ENCODE results near the gene IMMP2L. TPM values are rescaled to one million over a fixed set of nuclear protein-coding genes. Genes with fewer than 3 reads are reported as not detected.
"Not testable (repeated sequence)": the region's sequence is repeated elsewhere in the genome, so short reads cannot be mapped to it uniquely, and the experiment has no call there.

The IMMP2L gene
- total and polyA plus RNA-seq, 2 of the 13 experiments (the other 11 are each of a cell fraction or from before 2014, with no cell fraction given): 7.8 to 16.9 TPM

DNA sequence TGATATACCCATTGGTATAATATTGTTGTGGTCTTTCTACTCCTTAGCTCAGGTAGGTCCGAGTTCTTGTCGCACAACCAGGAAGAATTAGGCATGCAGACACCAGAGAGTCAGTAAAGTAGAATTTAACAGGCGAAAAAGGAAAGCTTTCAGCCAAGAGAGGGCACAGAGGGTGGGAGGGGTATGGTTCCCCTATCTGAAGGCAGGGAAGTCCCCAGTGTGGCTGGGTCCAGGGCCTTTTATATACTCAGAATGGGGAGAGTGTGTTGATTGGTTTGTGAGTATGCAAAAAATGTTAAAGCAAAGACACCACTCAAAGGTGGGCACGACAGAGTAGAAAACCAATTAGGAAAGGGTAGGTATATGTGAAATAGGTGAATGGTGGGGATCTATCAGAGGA is 53.9 kb downstream of the IMMP2L start:
- WGBS (ENCODE audit: low lambda C conversion rate): 96% methylated on average over 4 of the region's 4 CpGs

DNA sequence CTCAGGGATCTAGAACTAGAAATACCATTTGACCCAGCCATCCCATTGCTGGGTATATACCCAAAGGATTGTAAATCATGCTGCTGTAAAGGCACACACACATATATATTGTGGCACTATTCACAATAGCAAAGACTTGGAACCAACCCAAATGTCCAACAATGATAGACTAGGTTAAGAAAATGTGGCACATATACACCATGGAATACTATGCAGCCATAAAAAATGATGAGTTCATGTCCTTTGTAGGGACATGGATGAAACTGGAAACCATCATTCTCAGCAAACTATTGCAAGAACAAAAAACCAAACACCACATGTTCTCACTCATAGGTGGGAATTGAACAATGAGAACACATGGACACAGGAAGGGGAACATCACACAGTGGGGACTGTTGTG is 56.9 kb downstream of the IMMP2L start:
- H3K9ac ChIP-seq (ENCODE audit: insufficient read depth, low read depth, low read length); H3K79me2 ChIP-seq (ENCODE audit: insufficient read depth, low read length); POLR2A ChIA-PET; intact Hi-C loops (cut with micrococcal nuclease; ENCODE audit: unreplicated experiment); BruUV-seq (replicated peaks); CTCF ChIA-PET (ENCODE audit: low intra/inter-chr PET ratio, low total read pairs); in situ Hi-C loops (cut with HindIII; ENCODE audit: extremely low pct_ligation_motif_present, low pct_unique_long_range_greater_than_20kb); H3K36me3 ChIP-seq (replicated peaks in 1 of 2; ENCODE audit: control insufficient read depth in 1 of 2, insufficient read depth in 2 of 2, low read length in 2 of 2); H3K27ac ChIP-seq (ENCODE audit: extremely low read length, insufficient read depth, low read length); H3K27me3 ChIP-seq (ENCODE audit: control insufficient read depth in 1 of 2, insufficient read depth in 2 of 2, low read length in 2 of 2); H3K9me3 ChIP-seq (ENCODE audit: low read length); H2AFZ ChIP-seq (ENCODE audit: low read length); ATAC-seq; H3K4me1 ChIP-seq (ENCODE audit: insufficient read depth, low read length); FAIRE-seq; H3K4me2 ChIP-seq (ENCODE audit: low read depth, low read length); H4K20me1 ChIP-seq (ENCODE audit: insufficient read depth, low read length); H3K4me3 ChIP-seq (replicated peaks in 1 of 3; ENCODE audit: insufficient read depth in 1 of 3, low read depth in 2 of 3, low read length in 3 of 3); DNase-seq (ENCODE audit: low spot score): not testable (repeated sequence)

More for the DNA sequence above, 53.9 kb downstream of the IMMP2L start:
- FAIRE-seq: no peak
- no peak for ATAC-seq
- no peaks in the 10 kb centered on the region for H3K4me1 ChIP-seq (ENCODE audit: insufficient read depth, low read length)
- no peaks in the 10 kb centered on the region for H4K20me1 ChIP-seq (ENCODE audit: insufficient read depth, low read length)
- H3K9me3 ChIP-seq (ENCODE audit: low read length): no peaks in the 10 kb centered on the region
- CTCF ChIA-PET (ENCODE audit: low intra/inter-chr PET ratio, low total read pairs): no interaction called here
- no peak overlapping the region for H3K4me2 ChIP-seq (ENCODE audit: low read depth, low read length)
- H3K4me3 ChIP-seq (replicated peaks in 1 of 3; ENCODE audit: insufficient read depth in 1 of 3, low read depth in 2 of 3, low read length in 3 of 3): no peak overlapping the region
- in situ Hi-C loops (cut with HindIII; ENCODE audit: extremely low pct_ligation_motif_present, low pct_unique_long_range_greater_than_20kb): no loop called here
- no peaks in the 10 kb centered on the region for H3K27me3 ChIP-seq (ENCODE audit: control insufficient read depth in 1 of 2, insufficient read depth in 2 of 2, low read length in 2 of 2)
- no peak for DNase-seq (ENCODE audit: low spot score)
- H2AFZ ChIP-seq (ENCODE audit: low read length): no peak overlapping the region
- no peak overlapping the region for H3K27ac ChIP-seq (ENCODE audit: extremely low read length, insufficient read depth, low read length)
- no peaks in the 10 kb centered on the region for H3K79me2 ChIP-seq (ENCODE audit: insufficient read depth, low read length)
- no peaks in the 10 kb centered on the region for H3K36me3 ChIP-seq (replicated peaks in 1 of 2; ENCODE audit: control insufficient read depth in 1 of 2, insufficient read depth in 2 of 2, low read length in 2 of 2)
- no peak overlapping the region for H3K9ac ChIP-seq (ENCODE audit: insufficient read depth, low read depth, low read length)
- TF ChIP-seq PLRG1 (conservative IDR thresholded peaks at IDR 0.05) (no peak), KMT2A (CRISPR knock-in tag; IDR thresholded peaks at IDR 0.05) (no peak)
- BruUV-seq (replicated peaks): no TSS peak
- intact Hi-C loops (cut with micrococcal nuclease; ENCODE audit: unreplicated experiment): no loop called here
- POLR2A ChIA-PET: no interaction called here

DNA sequence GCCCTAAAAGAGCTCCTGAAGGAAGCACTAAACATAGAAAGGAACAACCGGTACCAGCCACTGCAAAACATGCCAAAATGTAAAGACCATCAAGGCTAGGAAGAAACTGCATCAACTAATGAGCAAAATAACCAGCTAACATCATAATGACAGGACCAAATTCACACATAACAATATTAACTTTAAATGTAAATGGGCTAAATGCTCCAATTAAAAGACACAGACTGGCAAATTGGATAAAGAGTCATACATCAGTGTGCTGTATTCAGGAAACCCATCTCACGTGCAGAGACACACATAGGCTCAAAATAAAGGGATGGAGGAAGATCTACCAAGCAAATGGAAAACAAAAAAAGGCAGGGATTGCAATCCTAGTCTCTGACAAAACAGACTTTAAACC is 60.5 kb downstream of the IMMP2L start:
- in situ Hi-C loops (cut with HindIII; ENCODE audit: extremely low pct_ligation_motif_present, low pct_unique_long_range_greater_than_20kb); H2AFZ ChIP-seq (ENCODE audit: low read length); POLR2A ChIA-PET; ATAC-seq; DNase-seq (ENCODE audit: low spot score); H3K4me1 ChIP-seq (ENCODE audit: insufficient read depth, low read length); H3K4me3 ChIP-seq (replicated peaks in 1 of 3; ENCODE audit: insufficient read depth in 1 of 3, low read depth in 2 of 3, low read length in 3 of 3); H3K36me3 ChIP-seq (replicated peaks in 1 of 2; ENCODE audit: control insufficient read depth in 1 of 2, insufficient read depth in 2 of 2, low read length in 2 of 2); H3K4me2 ChIP-seq (ENCODE audit: low read depth, low read length); H3K9me3 ChIP-seq (ENCODE audit: low read length); intact Hi-C loops (cut with micrococcal nuclease; ENCODE audit: unreplicated experiment); BruUV-seq (replicated peaks); H3K27ac ChIP-seq (ENCODE audit: extremely low read length, insufficient read depth, low read length); H3K9ac ChIP-seq (ENCODE audit: insufficient read depth, low read depth, low read length); CTCF ChIA-PET (ENCODE audit: low intra/inter-chr PET ratio, low total read pairs); H3K27me3 ChIP-seq (ENCODE audit: control insufficient read depth in 1 of 2, insufficient read depth in 2 of 2, low read length in 2 of 2); H4K20me1 ChIP-seq (ENCODE audit: insufficient read depth, low read length); FAIRE-seq; H3K79me2 ChIP-seq (ENCODE audit: insufficient read depth, low read length): not testable (repeated sequence)
- 97% methylated on average over 2 of the region's 2 CpGs for WGBS (ENCODE audit: low lambda C conversion rate)

Data from HepG2 (cell line).